Endodermal cell (in vitro differentiated cells): ENCODE results near the gene OR4D1. TPM values are rescaled to one million over a fixed set of nuclear protein-coding genes. Genes with fewer than 3 reads are reported as not detected.

Experiments
- DNase-seq: peaks from one replicate; pipeline ENCODE4 v3.0.0-alpha.2; 2017
- H3K27ac ChIP-seq: 2 replicates; pipeline ENCODE4 v1.5.1; 2013; ENCODE audit warnings: mild to moderate bottlenecking, low read depth, low read length, moderate library complexity
- H3K27me3 ChIP-seq: 2 replicates; pipeline ENCODE4 v1.6.1; 2013; ENCODE audit warnings: mild to moderate bottlenecking, low read length, moderate library complexity; ENCODE audit not compliant: insufficient read depth, control insufficient read depth, poor library complexity, severe bottlenecking
- H3K36me3 ChIP-seq: 2 replicates; pipeline ENCODE4 v1.7.0; 2013; ENCODE audit warnings: mild to moderate bottlenecking, low read length, moderate library complexity; ENCODE audit not compliant: control insufficient read depth, insufficient read depth
- H3K4me1 ChIP-seq: one replicate; pipeline ENCODE4 v1.7.0; 2013; ENCODE audit warnings: low read length; ENCODE audit not compliant: control insufficient read depth, insufficient read depth
- H3K4me3 ChIP-seq: 2 replicates; pipeline ENCODE4 v1.5.1; 2013; ENCODE audit warnings: mild to moderate bottlenecking, low read length, moderate library complexity
- H3K9ac ChIP-seq: 2 replicates; pipeline ENCODE4 v1.6.1; 2013; ENCODE audit warnings: mild to moderate bottlenecking, low read length, moderate library complexity; ENCODE audit not compliant: poor library complexity, severe bottlenecking; ENCODE audit errors: extremely low read depth
- H3K9me3 ChIP-seq: 2 replicates; pipeline ENCODE4 v1.6.1; 2013; ENCODE audit warnings: mild to moderate bottlenecking, low read length, moderate library complexity; ENCODE audit not compliant: control insufficient read depth
- H3K27ac Mint-ChIP-seq: 2 replicates; pipeline ENCODE4 v1.8.0; 2020; ENCODE audit warnings: mixed read lengths
- H3K27me3 Mint-ChIP-seq: 2 replicates; pipeline ENCODE4 v1.8.0; 2021; ENCODE audit warnings: mild to moderate bottlenecking, mixed read lengths; ENCODE audit not compliant: insufficient read depth
- H3K36me3 Mint-ChIP-seq: 2 replicates; pipeline ENCODE4 v1.8.0; 2020; ENCODE audit warnings: low read depth, mixed read lengths
- H3K4me1 Mint-ChIP-seq: 2 replicates; pipeline ENCODE4 v1.8.0; 2020; ENCODE audit warnings: mixed read lengths
- H3K4me3 Mint-ChIP-seq: 2 replicates; pipeline ENCODE4 v1.8.0; 2020; ENCODE audit warnings: mild to moderate bottlenecking, moderate library complexity, mixed read lengths
- H3K9me3 Mint-ChIP-seq: 2 replicates; pipeline ENCODE4 v1.8.0; 2020; ENCODE audit warnings: mild to moderate bottlenecking, mixed read lengths
- WGBS, 2 experiments: methylation state at CpG; one replicate each; pipeline versions ENCODE4 v1.1.5 to v1.1.7; 2013; ENCODE audit warnings: missing lambda C conversion rate in 2 of 2, mixed read lengths in 1 of 2; ENCODE audit not compliant: insufficient coverage in 1 of 2, insufficient read length in 1 of 2; 5-methylcytosine and 5-hydroxymethylcytosine counted together
- total RNA-seq, 2 donors: library from RNA; stranded (reverse); fragmentation: NEBNext Ultra II Directional in 1 of 2; extraction: Animal tissue kit (Norgen Biotek cat#: 25700) in 1 of 2; gene quantifications; 2 replicates in 1 of 2; 3 replicates in 1 of 2; pipeline ENCODE4 v1.2.1, GENCODE V29; 2021
- TF ChIP-seq, protein P1 (sequence below): fragments of 200-600 bp; sonication (generic); conservative IDR thresholded peaks from 2 replicates; pipeline ENCODE4 v1.5.0; 2021; ENCODE audit warnings: antibody characterized with exemption, mild to moderate bottlenecking

Gene OR4D1
- total RNA-seq, 2 donors from 2014 or later: 0.07 to 0.22 TPM

DNA sequence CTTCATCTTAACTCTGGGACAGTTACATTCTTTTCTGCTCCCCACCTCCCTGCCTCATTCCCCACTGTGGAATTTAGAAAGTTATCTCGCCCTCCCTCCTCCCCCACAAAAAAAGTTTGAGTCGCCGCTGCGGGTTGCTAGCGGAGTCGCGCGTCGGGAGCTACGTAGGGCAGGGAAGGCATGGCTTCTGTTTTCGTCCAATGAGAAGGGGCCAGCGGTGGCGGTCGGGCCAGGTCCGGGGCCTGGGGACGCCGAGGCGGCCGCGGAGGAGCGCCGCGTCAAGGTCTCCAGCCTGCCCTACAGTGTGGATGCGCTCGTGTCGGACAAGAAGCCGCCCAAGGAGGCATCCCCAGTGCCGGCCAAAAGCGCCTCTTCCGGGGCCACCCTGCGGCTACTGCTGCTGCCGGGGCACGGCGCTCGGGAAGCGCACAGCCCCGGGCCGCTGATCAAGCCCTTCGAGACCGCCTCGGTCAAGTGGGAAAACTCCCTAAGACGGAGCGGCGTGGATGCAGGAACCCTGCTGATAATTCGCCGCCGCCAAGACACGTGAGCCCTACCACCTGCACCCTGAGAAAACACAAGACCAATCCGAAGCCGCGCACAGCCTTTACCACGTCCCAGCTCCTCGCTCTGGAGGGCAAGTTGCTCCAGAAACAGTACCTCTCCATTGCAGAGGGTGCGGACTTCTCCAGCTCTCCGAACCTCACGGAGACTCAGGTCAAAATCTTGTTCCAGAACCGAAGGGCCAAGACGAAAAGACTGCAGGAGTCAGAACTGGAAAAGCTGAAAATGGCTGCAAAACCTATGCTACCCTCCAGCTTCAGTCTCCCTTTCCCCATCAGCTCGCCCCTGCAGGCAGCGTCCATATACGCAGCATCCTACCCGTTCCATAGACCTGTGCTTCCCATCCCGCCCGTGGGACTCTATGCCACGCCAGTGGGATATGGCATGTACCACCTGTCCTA is 8.9 kb downstream of the OR4D1 start:
- Histone ChIP-seq H3K4me1 (no peaks in the 10 kb centered on the region), H3K4me3 (peak overlapping the region; percentile 87), H3K9ac (peak overlapping the region; percentile 15), H3K27me3 (peaks cover 96% of the 10 kb centered on the region), H3K27ac (no peak overlapping the region), H3K9me3 (no peaks in the 10 kb centered on the region), H3K36me3 (no peaks in the 10 kb centered on the region)
- Mint-ChIP-seq H3K27me3 (peaks cover 87% of the 10 kb centered on the region), H3K4me3 (peak overlapping the region; percentile 63), H3K4me1 (no peaks in the 10 kb centered on the region), H3K9me3 (no peaks in the 10 kb centered on the region), H3K36me3 (no peaks in the 10 kb centered on the region), H3K27ac (peak overlapping the region; percentile 16)
- 1 to 2% methylated on average over 45 to 65 of the region's 65 CpGs for WGBS, 2 experiments
- peak; percentile 93 for DNase-seq
- TF ChIP-seq, protein P1, sequence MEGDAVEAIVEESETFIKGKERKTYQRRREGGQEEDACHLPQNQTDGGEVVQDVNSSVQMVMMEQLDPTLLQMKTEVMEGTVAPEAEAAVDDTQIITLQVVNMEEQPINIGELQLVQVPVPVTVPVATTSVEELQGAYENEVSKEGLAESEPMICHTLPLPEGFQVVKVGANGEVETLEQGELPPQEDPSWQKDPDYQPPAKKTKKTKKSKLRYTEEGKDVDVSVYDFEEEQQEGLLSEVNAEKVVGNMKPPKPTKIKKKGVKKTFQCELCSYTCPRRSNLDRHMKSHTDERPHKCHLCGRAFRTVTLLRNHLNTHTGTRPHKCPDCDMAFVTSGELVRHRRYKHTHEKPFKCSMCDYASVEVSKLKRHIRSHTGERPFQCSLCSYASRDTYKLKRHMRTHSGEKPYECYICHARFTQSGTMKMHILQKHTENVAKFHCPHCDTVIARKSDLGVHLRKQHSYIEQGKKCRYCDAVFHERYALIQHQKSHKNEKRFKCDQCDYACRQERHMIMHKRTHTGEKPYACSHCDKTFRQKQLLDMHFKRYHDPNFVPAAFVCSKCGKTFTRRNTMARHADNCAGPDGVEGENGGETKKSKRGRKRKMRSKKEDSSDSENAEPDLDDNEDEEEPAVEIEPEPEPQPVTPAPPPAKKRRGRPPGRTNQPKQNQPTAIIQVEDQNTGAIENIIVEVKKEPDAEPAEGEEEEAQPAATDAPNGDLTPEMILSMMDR: peak; percentile 49

DNA sequence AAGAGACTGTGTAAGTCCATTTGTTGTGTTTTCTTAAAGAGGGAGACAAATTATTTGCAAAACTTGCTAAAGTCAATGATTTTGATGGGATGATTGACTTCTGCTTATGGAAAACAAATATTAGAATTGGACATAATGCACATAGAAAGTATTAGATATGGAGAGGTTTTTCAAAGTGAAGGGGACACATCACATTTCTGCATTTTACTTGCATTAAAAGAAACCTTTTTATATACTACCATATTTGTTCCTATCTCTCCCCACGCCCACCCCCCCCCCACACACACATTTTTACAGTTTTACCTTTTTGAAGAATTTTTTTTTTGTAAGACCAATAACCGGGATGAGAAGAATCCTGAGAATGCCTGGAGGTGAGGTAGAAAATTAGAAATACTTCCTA is 10.0 kb downstream of the OR4D1 start:
- Mint-ChIP-seq H3K4me3 (no peak overlapping the region), H3K9me3 (no peaks in the 10 kb centered on the region), H3K4me1 (no peaks in the 10 kb centered on the region), H3K27ac (no peak overlapping the region), H3K36me3 (no peaks in the 10 kb centered on the region), H3K27me3 (peaks cover 85% of the 10 kb centered on the region)
- H3K9me3 ChIP-seq: no peaks in the 10 kb centered on the region
- H3K9ac ChIP-seq: no peak overlapping the region
- H3K4me3 ChIP-seq: no peak overlapping the region
- no peaks in the 10 kb centered on the region for H3K4me1 ChIP-seq
- H3K27me3 ChIP-seq: peaks cover 97% of the 10 kb centered on the region
- DNase-seq: no peak
- no peaks in the 10 kb centered on the region for H3K36me3 ChIP-seq
- 100% methylated on average over 1 of the region's 2 CpGs; no CpG with 5 or more reads in 1 of the 2 experiments for WGBS, 2 experiments
- no peak overlapping the region for H3K27ac ChIP-seq
- TF ChIP-seq, protein P1: no peak

DNA sequence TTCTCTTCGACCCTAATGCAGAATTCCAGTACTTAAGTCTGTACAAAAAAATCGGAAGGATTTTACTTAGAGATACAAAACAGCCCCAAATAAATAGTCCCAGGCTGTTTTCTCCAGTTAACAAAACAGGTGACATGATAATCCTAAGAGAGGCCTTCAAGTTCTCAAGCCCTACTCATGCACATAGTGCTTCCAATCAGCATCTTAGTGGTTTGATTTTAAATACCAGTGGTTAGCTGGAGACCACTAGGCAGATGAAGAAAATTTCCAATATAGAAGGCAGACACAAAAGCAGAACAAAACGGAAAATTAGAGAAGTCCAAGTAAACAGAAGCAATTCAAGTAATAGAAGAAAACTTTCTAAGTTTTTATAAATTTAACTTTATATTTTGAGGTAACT is 13.4 kb downstream of the OR4D1 start:
- H3K4me1 ChIP-seq: no peaks in the 10 kb centered on the region
- peaks cover 72% of the 10 kb centered on the region for H3K27me3 Mint-ChIP-seq
- peaks cover 97% of the 10 kb centered on the region for H3K27me3 ChIP-seq

More for the DNA sequence above, 13.4 kb downstream of the OR4D1 start:
- Histone ChIP-seq H3K4me3 (no peak overlapping the region), H3K9ac (no peak overlapping the region), H3K27ac (no peak overlapping the region), H3K9me3 (no peaks in the 10 kb centered on the region), H3K36me3 (no peaks in the 10 kb centered on the region)
- Mint-ChIP-seq H3K4me1 (no peaks in the 10 kb centered on the region), H3K36me3 (no peaks in the 10 kb centered on the region), H3K9me3 (no peaks in the 10 kb centered on the region), H3K4me3 (no peak overlapping the region), H3K27ac (no peak overlapping the region)
- no peak for DNase-seq
- 78 to 94% methylated on average over 2 to 3 of the region's 3 CpGs for WGBS, 2 experiments
- TF ChIP-seq, protein P1: no peak
